ENCODE data around the gene RIMKLB. TPM values are rescaled to one million over a fixed set of nuclear protein-coding genes. Genes with fewer than 3 reads are reported as not detected.

RIMKLB gene
- total and polyA plus RNA-seq, 11 donors: 7.4 to 16.9 (median 11.9) TPM

DNA sequence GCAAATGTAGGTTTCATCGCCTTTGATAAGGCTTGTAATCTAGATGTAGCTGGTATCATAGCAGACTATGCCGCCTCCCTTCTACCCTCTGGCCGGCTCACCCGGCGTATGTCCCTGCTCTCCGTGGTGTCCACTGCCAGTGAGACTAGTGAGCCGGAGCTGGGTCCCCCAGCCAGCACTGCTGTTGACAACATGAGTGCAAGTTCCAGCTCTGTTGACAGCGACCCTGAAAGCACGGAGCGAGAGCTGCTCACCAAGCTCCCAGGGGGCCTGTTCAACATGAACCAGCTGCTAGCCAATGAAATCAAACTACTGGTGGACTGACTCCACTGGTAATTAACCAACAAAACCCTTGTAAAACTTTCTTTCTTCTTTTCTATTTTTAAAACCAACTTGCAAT is 75.7 kb downstream of the RIMKLB start:
- H3K27ac ChIP-seq: peak overlapping the region in 1 of 12 donors; percentile 11
- WGBS, 4 donors: 58 to 70% (median 65%) methylated on average over 9 to 10 of the region's 10 CpGs
- H3K9me3 ChIP-seq: no peaks in the 10 kb centered on the region
- intact Hi-C loops (cut with DNase I): loop anchor here in 2 of 10 donors (10.0 kb wide), 3 partner anchors 89 to 271 kb away; no protein-coding TSS in a partner anchor
- DNase-seq (peak; percentile 38 to 73 (median 54)), ATAC-seq (peak in 3 of 4 donors; percentile 61 to 70 (median 65))
- H3K36me3 ChIP-seq: peaks cover 0 to 40% (median 12%) of the 10 kb centered on the region in 9 donors
- no peaks in the 10 kb centered on the region for H3K27me3 ChIP-seq
- H3K4me1 ChIP-seq: peaks cover 0 to 17% (median 0%) of the 10 kb centered on the region in 12 donors
- TF ChIP-seq, protein P1, sequence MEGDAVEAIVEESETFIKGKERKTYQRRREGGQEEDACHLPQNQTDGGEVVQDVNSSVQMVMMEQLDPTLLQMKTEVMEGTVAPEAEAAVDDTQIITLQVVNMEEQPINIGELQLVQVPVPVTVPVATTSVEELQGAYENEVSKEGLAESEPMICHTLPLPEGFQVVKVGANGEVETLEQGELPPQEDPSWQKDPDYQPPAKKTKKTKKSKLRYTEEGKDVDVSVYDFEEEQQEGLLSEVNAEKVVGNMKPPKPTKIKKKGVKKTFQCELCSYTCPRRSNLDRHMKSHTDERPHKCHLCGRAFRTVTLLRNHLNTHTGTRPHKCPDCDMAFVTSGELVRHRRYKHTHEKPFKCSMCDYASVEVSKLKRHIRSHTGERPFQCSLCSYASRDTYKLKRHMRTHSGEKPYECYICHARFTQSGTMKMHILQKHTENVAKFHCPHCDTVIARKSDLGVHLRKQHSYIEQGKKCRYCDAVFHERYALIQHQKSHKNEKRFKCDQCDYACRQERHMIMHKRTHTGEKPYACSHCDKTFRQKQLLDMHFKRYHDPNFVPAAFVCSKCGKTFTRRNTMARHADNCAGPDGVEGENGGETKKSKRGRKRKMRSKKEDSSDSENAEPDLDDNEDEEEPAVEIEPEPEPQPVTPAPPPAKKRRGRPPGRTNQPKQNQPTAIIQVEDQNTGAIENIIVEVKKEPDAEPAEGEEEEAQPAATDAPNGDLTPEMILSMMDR (IDR thresholded peaks at IDR 0.05): no peak
- TF ChIP-seq POLR2A (IDR thresholded peaks at IDR 0.05): no peak
- no peak overlapping the region for H3K4me3 ChIP-seq

DNA sequence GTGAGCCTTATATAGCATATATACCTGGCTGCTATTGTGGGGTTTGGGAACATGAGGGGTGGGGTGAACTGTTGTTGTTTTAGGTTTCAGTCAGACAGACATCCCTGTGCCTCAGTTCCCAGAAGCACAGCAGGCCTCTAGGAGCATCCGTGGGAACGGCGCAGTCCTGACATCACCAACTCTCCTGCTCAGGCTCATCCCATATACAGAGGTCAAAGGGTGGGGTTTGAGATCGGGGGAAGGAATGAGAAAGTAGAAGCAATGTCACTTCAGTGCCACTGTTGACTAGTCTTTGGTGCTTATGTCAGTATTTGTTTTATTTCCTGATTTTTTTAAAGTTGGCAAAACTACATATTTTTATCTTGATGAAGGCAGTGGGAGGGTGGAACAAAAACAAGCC is 81.5 kb downstream of the RIMKLB start:
- H3K4me1 ChIP-seq: peaks cover 0 to 26% (median 4%) of the 10 kb centered on the region in 12 donors
- peak overlapping the region in 1 of 12 donors; percentile 15 for H3K27ac ChIP-seq
- 71 to 90% (median 80%) methylated on average over 4 of the region's 4 CpGs for WGBS, 4 donors
- H3K36me3 ChIP-seq: peaks cover 0 to 44% (median 17%) of the 10 kb centered on the region in 9 donors
- H3K27me3 ChIP-seq: no peaks in the 10 kb centered on the region
- peak in 1 of 5 donors; percentile 18 for DNase-seq
- peak in 1 of 4 donors; percentile 56 for ATAC-seq
- no peak overlapping the region for H3K4me3 ChIP-seq
- TF ChIP-seq, protein P1 (IDR thresholded peaks at IDR 0.05): no peak
- no peak for TF ChIP-seq POLR2A (IDR thresholded peaks at IDR 0.05)
- no peaks in the 10 kb centered on the region for H3K9me3 ChIP-seq
- intact Hi-C loops (cut with DNase I): loop anchor here in 3 of 10 donors (5.0 to 10.0 kb wide), 4 partner anchors 94 to 266 kb away; no protein-coding TSS in a partner anchor

DNA sequence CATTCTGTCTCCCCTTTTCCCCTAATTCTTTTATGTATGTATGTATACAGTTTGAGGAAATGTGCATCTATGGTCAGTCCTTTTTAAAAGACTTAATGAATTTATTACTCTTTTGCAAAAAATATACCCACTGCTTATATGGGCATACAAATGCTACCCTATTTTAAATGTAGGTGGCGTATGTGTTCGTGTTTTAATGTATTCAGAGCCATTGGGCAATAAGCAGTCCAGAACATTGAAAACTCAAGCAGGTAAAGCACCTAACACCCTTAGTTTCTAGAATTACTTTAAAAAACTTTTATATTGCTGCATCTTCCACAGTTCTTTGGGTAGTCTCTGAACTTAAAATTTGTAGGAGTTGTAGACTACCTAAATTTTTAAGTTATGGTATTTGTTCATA is 82.1 kb downstream of the RIMKLB start:
- intact Hi-C loops (cut with DNase I): loop anchor here in 5 of 10 donors (2.0 to 10.0 kb wide), 9 partner anchors 77 to 265 kb away; no protein-coding TSS in a partner anchor
- 93 to 96% (median 94%) methylated on average over 2 of the region's 2 CpGs for WGBS, 4 donors
- Histone ChIP-seq H3K27ac (peak overlapping the region in 1 of 12 donors; percentile 3), H3K4me1 (peaks cover 0 to 26% (median 4%) of the 10 kb centered on the region in 12 donors), H3K36me3 (peaks cover 0 to 38% (median 17%) of the 10 kb centered on the region in 9 donors), H3K9me3 (no peaks in the 10 kb centered on the region), H3K27me3 (no peaks in the 10 kb centered on the region), H3K4me3 (no peak overlapping the region)
- TF ChIP-seq, protein P1 (IDR thresholded peaks at IDR 0.05): no peak
- TF ChIP-seq POLR2A (IDR thresholded peaks at IDR 0.05): no peak
- DNase-seq: no peak
- no peak for ATAC-seq

GRCh38 chr12:8780389-8780788 is 82.6 kb downstream of the RIMKLB start:
- ATAC-seq (peak in 1 of 4 donors; percentile 63), DNase-seq (no peak)
- H3K4me3 ChIP-seq: no peak overlapping the region
- intact Hi-C loops (cut with DNase I): loop anchor here in 5 of 10 donors (2.0 to 10.0 kb wide), 6 partner anchors 77 to 264 kb away; no protein-coding TSS in a partner anchor
- H3K27ac ChIP-seq: no peak overlapping the region
- peaks cover 0 to 34% (median 15%) of the 10 kb centered on the region in 9 donors for H3K36me3 ChIP-seq
- TF ChIP-seq POLR2A (IDR thresholded peaks at IDR 0.05): no peak
- TF ChIP-seq, protein P1 (IDR thresholded peaks at IDR 0.05): peak in 11 of 12 donors; percentile 6 to 50 (median 38)
- 81 to 90% (median 85%) methylated on average over 1 of the region's 1 CpG for WGBS, 4 donors
- H3K9me3 ChIP-seq: no peaks in the 10 kb centered on the region
- H3K27me3 ChIP-seq: no peaks in the 10 kb centered on the region
- H3K4me1 ChIP-seq: peaks cover 0 to 26% (median 4%) of the 10 kb centered on the region in 12 donors
